HG03095 (cell line): ENCODE data around the gene LYPD6B.

Experiments used
- ATAC-seq: cut with Tn5 transposase; IDR thresholded peaks from one replicate; pipeline ENCODE4 v1.9.1; 2021; ENCODE audit warnings: moderate library complexity; ENCODE audit not compliant: unreplicated experiment

Gene LYPD6B

DNA sequence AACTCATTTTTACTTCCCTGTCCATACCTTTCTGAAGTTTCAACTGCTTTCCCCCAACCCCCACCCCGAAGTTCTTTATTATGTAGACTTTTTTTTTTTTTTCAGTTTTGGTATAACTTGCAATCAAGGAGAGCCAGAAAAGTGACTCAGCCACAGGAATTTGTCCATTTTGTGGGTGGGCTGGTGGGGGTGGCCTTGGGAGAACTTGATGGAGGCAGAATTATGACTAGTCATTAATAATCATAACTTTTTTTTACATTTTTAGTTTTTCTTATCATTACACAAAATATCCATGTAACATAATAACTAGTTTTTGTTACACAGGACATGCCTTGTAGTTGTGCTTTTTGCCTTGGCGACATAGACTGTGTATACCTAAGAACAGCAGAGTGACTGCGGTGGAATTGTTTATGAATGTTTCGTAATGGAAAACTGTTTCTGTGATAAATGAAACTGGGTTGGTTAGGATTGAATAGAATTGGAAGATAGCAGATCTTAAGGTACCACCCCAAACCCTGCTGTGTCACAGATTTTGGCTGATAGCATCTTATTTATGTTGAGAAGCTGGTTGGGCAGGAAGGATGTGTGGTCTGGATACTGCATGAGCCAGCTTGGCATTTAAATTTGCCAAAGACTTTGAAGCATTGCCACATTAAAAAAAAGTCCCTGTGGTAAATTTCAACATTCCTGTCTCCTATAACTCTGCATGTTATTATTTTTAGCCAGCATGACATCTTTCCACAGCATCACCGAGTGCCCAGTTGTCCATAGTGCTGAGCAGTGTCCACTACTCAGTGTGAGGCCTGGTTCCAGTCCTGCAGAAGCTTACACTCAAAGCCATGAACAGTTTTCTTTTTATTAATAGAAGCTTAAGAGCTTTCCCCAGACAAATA lies 30.7 kb downstream of the LYPD6B start:
- no peak for ATAC-seq

- ATAC-seq: no peak
These were observed 32.3 kb downstream of the LYPD6B start for GRCh38 chr2:149070681-149071320.

DNA sequence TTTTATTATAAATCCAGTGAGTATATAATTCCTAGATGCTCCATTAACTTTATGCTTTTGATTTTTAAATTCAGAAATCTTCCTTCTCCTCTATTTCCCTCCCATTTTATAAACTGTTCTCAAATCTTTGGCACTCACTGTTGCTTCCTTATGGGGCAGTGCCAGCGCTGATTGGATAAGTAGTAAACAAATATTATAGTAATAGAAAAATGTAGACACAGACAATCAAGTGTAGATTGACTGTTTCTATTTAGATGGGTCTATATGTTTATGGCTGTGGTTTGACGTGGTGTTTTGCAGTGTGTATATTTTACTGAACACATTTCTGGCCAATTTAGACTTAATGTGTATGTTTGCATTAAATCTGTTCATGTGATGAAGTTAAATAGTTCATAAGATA lies 36.6 kb downstream of the LYPD6B start:
- ATAC-seq: no peak

GRCh38 chr2:149075853-149076252 lies 37.4 kb downstream of the LYPD6B start:
- no peak for ATAC-seq

- ATAC-seq: no peak
These were observed 38.4 kb downstream of the LYPD6B start for GRCh38 chr2:149076863-149077412.

DNA sequence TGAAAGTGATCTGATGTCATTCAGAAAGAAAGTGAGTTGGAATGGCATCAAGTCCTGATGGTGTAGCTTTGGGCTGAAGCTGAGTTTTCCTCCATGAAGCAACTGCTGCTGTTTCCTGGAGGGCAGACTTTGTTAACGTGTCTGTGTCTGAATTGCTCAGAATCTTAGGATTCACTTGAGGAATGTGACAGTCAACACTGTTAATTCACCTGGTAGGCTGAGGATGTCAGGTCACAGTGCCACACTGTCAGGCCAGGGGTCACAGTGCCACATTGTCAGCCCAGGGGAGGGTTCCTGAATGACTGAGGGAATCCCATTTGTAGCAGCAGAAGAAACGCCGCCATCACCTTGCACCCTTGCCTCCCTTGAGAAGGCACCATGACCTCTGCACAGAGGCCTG lies 39.4 kb downstream of the LYPD6B start:
- no peak for ATAC-seq

GRCh38 chr2:149080099-149080498 lies 41.6 kb downstream of the LYPD6B start:
- ATAC-seq: no peak

GRCh38 chr2:149080971-149081370 lies 42.5 kb downstream of the LYPD6B start:
- no peak for ATAC-seq

DNA sequence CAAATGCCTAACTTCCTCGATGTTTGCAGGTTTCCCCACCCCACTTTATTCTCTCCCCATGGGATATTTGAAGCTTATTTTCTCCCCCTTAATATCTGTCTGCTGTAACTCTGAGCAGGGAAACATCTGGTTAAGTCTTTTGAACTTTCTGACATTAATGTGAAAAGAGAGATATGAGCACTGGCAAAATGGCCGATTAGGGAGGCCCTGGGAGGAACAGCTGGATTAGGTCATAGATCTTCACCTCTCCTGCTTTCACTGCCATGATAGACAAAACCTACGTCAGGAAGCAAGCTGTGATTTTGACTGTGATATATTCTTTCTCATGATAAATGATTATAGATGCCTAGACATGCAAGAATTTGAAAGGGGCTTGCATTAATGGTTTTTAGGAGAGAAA lies 43.6 kb downstream of the LYPD6B start:
- ATAC-seq: no peak

DNA sequence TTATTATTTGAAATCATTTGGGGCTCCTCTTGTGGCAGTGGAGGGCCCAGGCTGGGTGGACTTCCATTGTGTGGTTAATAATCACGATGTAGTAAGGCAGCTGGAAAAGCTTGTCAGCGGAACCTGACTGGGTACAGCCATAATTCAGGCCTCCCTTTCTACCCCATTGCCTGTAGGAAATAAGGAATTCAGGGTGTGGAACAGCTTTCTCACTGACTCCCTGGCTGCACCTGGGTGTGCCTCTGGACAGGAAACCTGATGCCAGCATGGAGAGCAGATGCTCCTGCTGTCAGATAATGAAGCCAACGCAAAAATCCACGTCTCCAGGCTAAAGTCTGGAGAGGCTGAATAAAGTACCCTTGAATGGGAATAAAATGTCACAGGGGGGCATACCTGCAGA lies 44.2 kb downstream of the LYPD6B start:
- ATAC-seq: no peak

DNA sequence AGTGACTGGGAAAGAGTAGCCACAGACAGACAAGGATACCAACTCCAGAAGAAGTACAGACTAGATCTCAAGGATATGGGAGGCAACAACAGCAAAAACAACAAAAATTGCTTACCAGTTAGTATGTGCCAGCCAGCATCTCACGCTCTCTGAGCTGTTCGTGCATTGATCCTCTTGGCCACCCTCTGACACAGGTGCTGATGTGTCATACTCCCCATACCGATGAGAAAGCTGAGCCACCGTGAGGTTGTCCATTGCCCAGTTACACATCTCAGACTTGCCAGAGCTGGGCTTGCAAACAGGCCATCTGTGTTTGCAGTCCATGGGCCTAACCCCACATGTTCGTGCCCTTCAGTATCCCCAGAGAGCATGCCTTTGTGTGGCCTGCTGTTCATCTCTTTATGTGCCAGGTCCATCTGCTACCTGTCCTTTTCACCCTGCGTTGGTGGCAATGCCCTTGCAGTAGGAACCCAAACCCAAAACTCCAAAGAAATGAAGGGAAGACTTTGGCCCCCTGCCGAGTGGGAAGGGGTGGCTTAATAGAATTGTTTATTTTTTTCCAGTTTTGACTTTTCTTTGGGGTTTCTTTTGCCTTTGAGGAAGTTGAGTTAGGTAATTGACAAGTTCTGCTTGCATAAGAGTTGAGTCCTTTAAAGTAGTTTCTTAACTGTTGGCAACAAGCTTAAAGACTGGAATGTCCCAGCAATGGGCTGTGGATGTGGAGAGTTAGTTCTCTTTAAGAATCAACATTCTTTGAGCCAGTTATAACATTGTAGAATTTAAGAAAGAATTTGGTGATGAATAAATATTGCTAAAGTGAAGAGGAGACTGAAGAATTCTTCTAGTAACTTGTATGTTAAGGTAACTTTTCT lies 46.7 kb downstream of the LYPD6B start:
- ATAC-seq: no peak

DNA sequence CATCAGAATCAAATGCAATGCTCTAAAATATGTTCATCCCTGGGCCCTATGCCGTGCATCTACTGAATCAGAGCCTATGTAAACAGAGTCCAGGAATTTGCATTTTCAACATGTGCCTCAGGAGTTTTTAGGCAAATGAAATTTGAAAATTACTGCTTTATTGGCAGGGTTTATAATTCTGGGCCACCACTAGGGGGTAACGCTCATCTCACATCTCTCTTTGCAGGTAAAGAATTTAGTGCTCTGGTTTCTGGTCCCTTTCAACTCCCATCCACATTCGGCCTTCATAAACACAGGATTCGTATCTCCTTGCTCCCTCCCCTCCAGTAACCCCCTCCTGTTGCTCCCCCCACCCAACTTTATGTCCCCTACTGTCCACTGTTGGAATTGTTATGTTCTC lies 49.3 kb downstream of the LYPD6B start:
- no peak for ATAC-seq

DNA sequence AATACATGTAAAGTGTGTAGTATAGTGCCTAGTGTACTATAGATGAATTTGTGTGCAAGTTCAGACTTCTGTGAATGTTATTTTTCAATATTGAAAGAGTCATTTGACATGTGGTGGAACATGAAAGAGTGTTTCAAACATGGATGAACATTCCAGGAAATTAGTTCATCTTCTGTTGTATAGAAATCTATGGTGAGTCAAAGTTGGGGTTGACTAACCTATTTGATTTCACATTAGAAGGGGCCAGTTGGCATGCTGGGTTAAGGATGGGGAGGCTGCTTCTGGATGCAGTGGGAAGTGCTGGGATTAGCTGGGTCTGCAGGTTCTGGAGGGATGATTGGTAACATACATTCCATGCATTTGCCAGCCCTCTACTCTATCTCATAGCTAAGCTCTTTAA lies 50.6 kb downstream of the LYPD6B start:
- ATAC-seq: no peak

- ATAC-seq: no peak
These were observed 52.2 kb downstream of the LYPD6B start for GRCh38 chr2:149090706-149091105.

DNA sequence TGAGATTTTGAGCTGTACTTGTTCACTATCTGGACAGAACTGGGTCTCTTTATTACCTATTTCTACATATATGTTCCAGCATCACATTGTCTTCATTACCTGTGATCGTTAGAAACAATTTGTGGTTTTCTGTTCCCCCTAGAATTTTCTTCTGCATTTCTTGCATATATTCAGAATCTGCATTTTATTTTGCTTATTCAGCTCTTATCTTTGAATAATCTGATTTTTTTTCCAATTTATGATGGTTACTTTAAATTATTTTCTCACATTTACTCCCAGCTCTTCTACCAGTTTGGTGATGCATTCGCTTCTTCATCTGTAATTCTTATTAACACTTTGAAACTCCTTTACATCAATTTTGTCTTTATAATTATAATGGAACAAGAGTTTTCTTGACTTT lies 55.1 kb downstream of the LYPD6B start:
- ATAC-seq: no peak

DNA sequence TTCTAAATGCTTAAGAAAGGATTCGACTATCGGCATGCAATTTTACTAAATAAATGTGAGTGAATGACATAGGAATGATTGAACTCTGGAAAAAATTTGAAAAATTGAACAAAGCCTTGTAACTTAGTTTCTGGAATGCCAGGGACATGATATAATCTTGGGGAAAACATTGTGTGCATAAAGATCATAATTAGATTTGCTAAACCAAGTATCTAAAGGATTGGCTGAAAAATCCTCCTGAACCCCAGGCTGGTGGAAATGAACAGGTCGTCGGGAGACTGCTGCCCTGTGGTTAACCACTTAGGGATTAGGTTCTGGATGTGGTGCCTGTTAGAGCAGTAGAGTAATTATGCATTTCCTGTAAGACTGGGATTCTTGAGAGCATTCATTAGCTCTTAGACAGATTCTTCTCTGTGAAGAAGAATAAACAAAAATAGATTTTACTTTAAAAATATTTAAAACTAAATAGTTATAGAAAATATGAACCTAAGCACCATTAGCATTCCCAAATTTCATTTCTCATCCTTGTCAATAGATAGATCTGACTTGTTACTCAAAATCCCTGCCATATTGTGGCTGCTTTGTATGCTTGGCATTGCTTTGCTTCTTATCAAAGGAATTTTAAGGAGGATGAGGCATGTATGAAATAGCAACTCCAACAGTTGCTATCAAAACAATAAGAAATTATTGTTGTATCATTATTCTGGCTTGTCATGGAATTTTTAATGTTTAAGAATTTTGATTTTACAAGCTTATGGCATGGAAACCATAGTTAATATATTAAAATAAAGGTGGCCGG lies 55.9 kb downstream of the LYPD6B start:
- no peak for ATAC-seq

- ATAC-seq: no peak
These were observed 60.2 kb downstream of the LYPD6B start for GRCh38 chr2:149098701-149099100.

- ATAC-seq: no peak
These were observed 60.8 kb downstream of the LYPD6B start for GRCh38 chr2:149099298-149099697.

- no peak for ATAC-seq
These were observed 62.5 kb downstream of the LYPD6B start for GRCh38 chr2:149100739-149101699.
